Stimulated activated CD8-positive, alpha-beta memory T cell treated with anti-CD3 and anti-CD28 coated beads, Interleukin-7, amount 100 ng/mL, for 48 hours (primary cell): Measurements from ENCODE around the gene TNP2.

Source experiments
- DNase-seq, 2 donors: peaks; one replicate each; pipeline ENCODE4 v3.0.0-alpha.2; 2020; ENCODE audit warnings: low read depth in 1 of 2; ENCODE audit errors: extremely low read depth in 1 of 2

TNP2 gene

GRCh38 chr16:11278681-11279628 lies 9.8 kb upstream of the TNP2 start:
- no peak for DNase-seq

GRCh38 chr16:11277607-11278337 lies 8.6 kb upstream of the TNP2 start:
- no peak for DNase-seq

GRCh38 chr16:11276896-11277593 lies 7.9 kb upstream of the TNP2 start:
- DNase-seq = no peak

GRCh38 chr16:11276143-11276895 lies 7.2 kb upstream of the TNP2 start, which contains the start of gene PRM2:
PRM2 (minus strand) TSS chr16:11276480; CDS start chr16:11276370, 110 bp downstream.
- DNase-seq = no peak

- no peak for DNase-seq
Measured at GRCh38 chr16:11274964-11275363, 5.8 kb upstream of the TNP2 start.

GRCh38 chr16:11273721-11274324 lies 4.7 kb upstream of the TNP2 start:
- DNase-seq = no peak

GRCh38 chr16:11272921-11273720 lies 4.0 kb upstream of the TNP2 start, which contains the start of gene PRM3:
PRM3 (minus strand) TSS chr16:11273629; CDS start chr16:11273595, 34 bp downstream.
- no peak for DNase-seq

GRCh38 chr16:11272484-11272883 lies 3.4 kb upstream of the TNP2 start:
- no peak for DNase-seq

GRCh38 chr16:11271610-11272009 lies 2.5 kb upstream of the TNP2 start:
- DNase-seq = no peak

GRCh38 chr16:11270602-11271162 lies 1.6 kb upstream of the TNP2 start:
- no peak for DNase-seq

- no peak for DNase-seq
Measured at GRCh38 chr16:11265124-11265523, 4.0 kb downstream of the TNP2 start.

- DNase-seq = no peak
Measured at GRCh38 chr16:11264155-11264832, 4.8 kb downstream of the TNP2 start.

- DNase-seq = peak in 1 of 2 donors; percentile 70
Measured at GRCh38 chr16:11263737-11264136, 5.4 kb downstream of the TNP2 start.

- no peak for DNase-seq
Measured at GRCh38 chr16:11262915-11263314, 6.2 kb downstream of the TNP2 start.

GRCh38 chr16:11260596-11260966 lies 8.5 kb downstream of the TNP2 start:
- no peak for DNase-seq

- DNase-seq = no peak
Measured at GRCh38 chr16:11259655-11260595, 9.2 kb downstream of the TNP2 start.
